Measurements from ENCODE around the gene XKRX. TPM values are rescaled to one million over a fixed set of nuclear protein-coding genes. Genes with fewer than 3 reads are reported as not detected.

XKRX gene
- total RNA-seq: 10 to 100 TPM; 20.4 to 42.5 (median 34.0) TPM

DNA sequence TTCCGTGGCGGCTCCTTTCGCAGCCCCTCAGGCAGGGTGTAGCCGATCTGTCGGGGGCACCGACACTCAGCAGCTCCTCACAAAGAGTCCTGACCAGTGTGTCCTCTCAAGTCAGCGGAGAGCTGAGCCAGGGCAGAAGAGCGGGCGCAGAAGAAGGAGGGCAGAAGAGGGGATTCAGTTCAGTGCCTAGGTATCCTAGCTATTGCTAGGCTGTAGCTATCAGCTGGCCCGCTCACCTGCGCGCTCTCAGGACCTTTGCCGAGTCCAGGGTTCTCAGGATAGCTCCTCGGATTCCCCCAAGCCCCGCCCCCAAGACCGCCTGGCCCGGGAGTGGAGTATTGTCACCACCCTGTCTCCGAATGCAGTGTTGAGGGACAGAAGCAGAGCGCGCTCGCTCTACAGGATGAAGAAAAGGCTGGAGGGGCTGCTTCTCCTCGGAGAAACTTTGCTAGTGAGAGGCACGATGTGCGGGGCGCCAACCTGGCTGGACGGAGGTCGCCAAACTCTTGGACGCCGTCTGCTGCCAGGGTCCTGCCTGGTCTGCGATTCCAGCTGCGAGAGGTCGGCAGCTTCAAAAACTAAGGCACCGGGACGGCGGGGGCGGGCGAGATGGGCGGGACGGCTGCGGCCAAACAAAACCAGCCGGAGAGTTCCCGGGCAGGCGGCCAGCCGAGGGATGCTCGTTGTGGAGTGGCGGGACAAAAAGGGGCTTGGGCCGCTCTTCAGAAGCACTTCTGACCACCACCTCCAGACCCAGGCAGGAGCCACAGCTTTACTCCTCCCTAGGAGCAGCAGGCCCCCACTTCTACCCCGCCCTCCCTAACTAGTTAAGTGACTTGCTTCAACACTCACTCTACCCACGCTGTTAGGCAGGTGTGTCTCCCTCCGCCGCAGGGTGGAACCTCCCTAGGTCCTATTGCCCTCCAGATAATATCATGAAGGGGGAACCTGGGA, at the start of gene XKRX:
Gene XKRX, minus strand, starts transcription at position 258 of the 954 bp plus-strand sequence. CDS start 613 bp downstream, outside the sequence.
- Histone ChIP-seq H3K4me1 (peaks cover 5% of the 10 kb centered on the region), H3K36me3 (no peaks in the 10 kb centered on the region), H3K27ac (peak within 1 kb of the TSS; percentile 65), H3K4me3 (peak within 1 kb of the TSS; percentile 51), H3K27me3 (no peaks in the 10 kb centered on the region), H3K9me3 (no peaks in the 10 kb centered on the region)
- TF ChIP-seq EP300 (IDR thresholded peaks at IDR 0.05) (no peak), CTCF (IDR thresholded peaks at IDR 0.05) (no peak), POLR2A (IDR thresholded peaks at IDR 0.05) (no peak), POLR2AphosphoS5 (IDR thresholded peaks at IDR 0.05) (no peak)
- peak in 1 of 2 donors; percentile 63 for DNase-seq (ENCODE audit: low spot score in 2 of 2)
- 44% methylated on average over 41 of the region's 51 CpGs for WGBS

DNA sequence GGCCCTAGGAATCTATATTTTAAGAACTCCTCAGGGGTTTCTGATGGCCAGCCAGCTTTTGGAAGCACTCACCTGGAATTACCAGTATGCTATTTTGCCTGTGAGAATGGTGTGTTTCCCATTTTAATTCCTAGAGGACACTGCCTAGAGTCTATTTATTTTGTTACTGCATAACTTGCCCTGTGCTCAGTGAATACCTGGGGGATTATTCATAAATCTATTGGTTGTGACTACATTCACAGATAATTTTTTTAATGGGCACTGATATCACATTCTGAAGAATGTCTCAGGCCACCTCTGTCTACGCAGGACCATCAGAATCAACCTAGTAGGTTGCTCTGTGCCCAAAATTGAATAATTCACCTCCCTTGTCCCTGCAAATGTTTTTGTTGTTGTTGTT, 47.5 kb upstream of the XKRX start:
- Histone ChIP-seq H3K27ac (no peak overlapping the region), H3K4me1 (no peaks in the 10 kb centered on the region), H3K27me3 (no peaks in the 10 kb centered on the region), H3K9me3 (no peaks in the 10 kb centered on the region), H3K4me3 (no peak overlapping the region), H3K36me3 (no peaks in the 10 kb centered on the region)
- WGBS: 100% methylated on average over 1 of the region's 1 CpG
- TF ChIP-seq POLR2A (IDR thresholded peaks at IDR 0.05) (no peak), POLR2AphosphoS5 (IDR thresholded peaks at IDR 0.05) (no peak), EP300 (IDR thresholded peaks at IDR 0.05) (no peak), CTCF (IDR thresholded peaks at IDR 0.05) (no peak)
- no peak for DNase-seq (ENCODE audit: low spot score in 2 of 2)

GRCh38 chrX:100975212-100975611, 46.5 kb upstream of the XKRX start:
- Histone ChIP-seq H3K27me3 (no peaks in the 10 kb centered on the region), H3K36me3 (no peaks in the 10 kb centered on the region), H3K9me3 (no peaks in the 10 kb centered on the region), H3K4me1 (no peaks in the 10 kb centered on the region), H3K4me3 (no peak overlapping the region), H3K27ac (no peak overlapping the region)
- no peak for DNase-seq (ENCODE audit: low spot score in 2 of 2)
- no peak for TF ChIP-seq POLR2AphosphoS5 (IDR thresholded peaks at IDR 0.05)
- no peak for TF ChIP-seq EP300 (IDR thresholded peaks at IDR 0.05)
- no peak for TF ChIP-seq POLR2A (IDR thresholded peaks at IDR 0.05)
- no peak for TF ChIP-seq CTCF (IDR thresholded peaks at IDR 0.05)
- 94% methylated on average over 3 of the region's 3 CpGs for WGBS

GRCh38 chrX:100973411-100973810, 44.7 kb upstream of the XKRX start:
- no peaks in the 10 kb centered on the region for H3K27me3 ChIP-seq
- no peaks in the 10 kb centered on the region for H3K9me3 ChIP-seq
- H3K36me3 ChIP-seq: no peaks in the 10 kb centered on the region
- no peak overlapping the region for H3K4me3 ChIP-seq
- H3K4me1 ChIP-seq: no peaks in the 10 kb centered on the region
- no peak overlapping the region for H3K27ac ChIP-seq
- no peak for TF ChIP-seq POLR2AphosphoS5 (IDR thresholded peaks at IDR 0.05)
- TF ChIP-seq CTCF (IDR thresholded peaks at IDR 0.05): no peak
- no peak for TF ChIP-seq POLR2A (IDR thresholded peaks at IDR 0.05)
- no peak for TF ChIP-seq EP300 (IDR thresholded peaks at IDR 0.05)
- DNase-seq (ENCODE audit: low spot score in 2 of 2): no peak
- 95% methylated on average over 19 of the region's 19 CpGs for WGBS

GRCh38 chrX:100969936-100970335, 41.2 kb upstream of the XKRX start:
- Histone ChIP-seq H3K27ac (no peak overlapping the region), H3K27me3 (no peaks in the 10 kb centered on the region), H3K4me3 (no peak overlapping the region), H3K9me3 (no peaks in the 10 kb centered on the region), H3K36me3 (no peaks in the 10 kb centered on the region), H3K4me1 (no peaks in the 10 kb centered on the region)
- TF ChIP-seq POLR2AphosphoS5 (IDR thresholded peaks at IDR 0.05) (no peak), POLR2A (IDR thresholded peaks at IDR 0.05) (no peak), CTCF (IDR thresholded peaks at IDR 0.05) (no peak), EP300 (IDR thresholded peaks at IDR 0.05) (no peak)
- WGBS: 62% methylated on average over 1 of the region's 1 CpG
- no peak for DNase-seq (ENCODE audit: low spot score in 2 of 2)
